HG02763 (cell line): Measurements from ENCODE around the gene DAND5.
"Not testable (repeated sequence)": the region's sequence is repeated elsewhere in the genome, so short reads cannot be mapped to it uniquely, and the experiment has no call there.

Experiments used
- ATAC-seq: cut with Tn5 transposase; IDR thresholded peaks from one replicate; pipeline ENCODE4 v1.9.1; 2021; ENCODE audit warnings: mild to moderate bottlenecking, moderate library complexity; ENCODE audit not compliant: unreplicated experiment

DAND5 gene

GRCh38 chr19:12945479-12946091 is 23.8 kb upstream of the DAND5 start, which contains the start of gene RAD23A:
RAD23A (plus strand) TSS chr19:12945862; CDS start chr19:12945949, 87 bp downstream.
- ATAC-seq: peak; percentile 77

GRCh38 chr19:12946092-12946721 is 23.2 kb upstream of the DAND5 start:
- ATAC-seq: peak; percentile 26

- ATAC-seq: no peak
Observed at GRCh38 chr19:12946731-12947496, 22.5 kb upstream of the DAND5 start.

- no peak for ATAC-seq
Observed at GRCh38 chr19:12947702-12948611, 21.4 kb upstream of the DAND5 start.

- ATAC-seq: no peak
Observed at GRCh38 chr19:12948612-12949362, 20.6 kb upstream of the DAND5 start.

- ATAC-seq: no peak
Observed at GRCh38 chr19:12949363-12950283, 19.8 kb upstream of the DAND5 start.

- not testable (repeated sequence) for ATAC-seq
Observed at GRCh38 chr19:12952050-12952449, 17.3 kb upstream of the DAND5 start.

- no peak for ATAC-seq
Observed at GRCh38 chr19:12952488-12953137, 16.8 kb upstream of the DAND5 start.

- no peak for ATAC-seq
Observed at GRCh38 chr19:12953138-12953798, 16.1 kb upstream of the DAND5 start.

- ATAC-seq: no peak
Observed at GRCh38 chr19:12953799-12954611, 15.4 kb upstream of the DAND5 start.

- ATAC-seq: no peak
Observed at GRCh38 chr19:12954612-12954962, 14.8 kb upstream of the DAND5 start.

- ATAC-seq: not testable (repeated sequence)
Observed at GRCh38 chr19:12955575-12955974, 13.8 kb upstream of the DAND5 start.

- no peak for ATAC-seq
Observed at GRCh38 chr19:12955996-12956395, 13.4 kb upstream of the DAND5 start.

- no peak for ATAC-seq
Observed at GRCh38 chr19:12956446-12957388, 12.7 kb upstream of the DAND5 start, which contains the start of gene GADD45GIP1. GADD45GIP1 (minus strand) TSS chr19:12957223; CDS start chr19:12957212, 11 bp downstream.

GRCh38 chr19:12957389-12957952 is 11.9 kb upstream of the DAND5 start:
- not testable (repeated sequence) for ATAC-seq

- no peak for ATAC-seq
Observed at GRCh38 chr19:12959481-12959880, 9.9 kb upstream of the DAND5 start.
